NCI-H1048 (cell line): ENCODE data around the gene GRK5.

Source experiments
- DNase-seq: peaks from one replicate; lab custom pipeline; 2025; lab: John Stamatoyannopoulos, UW

The GRK5 gene

GRCh38 chr10:119483001-119483400 lies 275.6 kb downstream of the GRK5 start:
- DNase-seq, result no peak

GRCh38 chr10:119483839-119484238 lies 276.5 kb downstream of the GRK5 start:
- no peak for DNase-seq

GRCh38 chr10:119488675-119489074 lies 281.3 kb downstream of the GRK5 start:
- no peak for DNase-seq

GRCh38 chr10:119489991-119490326 lies 282.6 kb downstream of the GRK5 start:
- DNase-seq, result no peak

GRCh38 chr10:119491966-119492757 lies 284.8 kb downstream of the GRK5 start:
- no peak for DNase-seq

GRCh38 chr10:119493155-119493554 lies 285.8 kb downstream of the GRK5 start:
- DNase-seq, result no peak

GRCh38 chr10:119494236-119495020 lies 287.1 kb downstream of the GRK5 start:
- no peak for DNase-seq

GRCh38 chr10:119495021-119495505 lies 287.7 kb downstream of the GRK5 start:
- no peak for DNase-seq

GRCh38 chr10:119495545-119495944 lies 288.2 kb downstream of the GRK5 start:
- DNase-seq, result no peak

- DNase-seq, result no peak
These were observed 288.9 kb downstream of the GRK5 start for GRCh38 chr10:119496273-119496672.

- no peak for DNase-seq
These were observed 289.9 kb downstream of the GRK5 start for GRCh38 chr10:119497243-119497642.

GRCh38 chr10:119498889-119499676 lies 291.7 kb downstream of the GRK5 start:
- DNase-seq, result no peak

GRCh38 chr10:119499677-119500002 lies 292.3 kb downstream of the GRK5 start:
- no peak for DNase-seq

- DNase-seq, result no peak
These were observed 292.9 kb downstream of the GRK5 start for GRCh38 chr10:119500123-119500795.

- DNase-seq, result no peak
These were observed 293.4 kb downstream of the GRK5 start for GRCh38 chr10:119500821-119501220.

- no peak for DNase-seq
These were observed 294.3 kb downstream of the GRK5 start for GRCh38 chr10:119501690-119502089.

GRCh38 chr10:119502209-119502608 lies 294.8 kb downstream of the GRK5 start:
- DNase-seq, result no peak

- no peak for DNase-seq
These were observed 295.3 kb downstream of the GRK5 start for GRCh38 chr10:119502618-119503155.

GRCh38 chr10:119503821-119504220 lies 296.4 kb downstream of the GRK5 start:
- no peak for DNase-seq

- no peak for DNase-seq
These were observed 297.3 kb downstream of the GRK5 start for GRCh38 chr10:119504651-119505050.

- no peak for DNase-seq
These were observed 297.8 kb downstream of the GRK5 start for GRCh38 chr10:119505131-119505551.
